ENCODE results near the gene WDR82.

Gene WDR82

DNA sequence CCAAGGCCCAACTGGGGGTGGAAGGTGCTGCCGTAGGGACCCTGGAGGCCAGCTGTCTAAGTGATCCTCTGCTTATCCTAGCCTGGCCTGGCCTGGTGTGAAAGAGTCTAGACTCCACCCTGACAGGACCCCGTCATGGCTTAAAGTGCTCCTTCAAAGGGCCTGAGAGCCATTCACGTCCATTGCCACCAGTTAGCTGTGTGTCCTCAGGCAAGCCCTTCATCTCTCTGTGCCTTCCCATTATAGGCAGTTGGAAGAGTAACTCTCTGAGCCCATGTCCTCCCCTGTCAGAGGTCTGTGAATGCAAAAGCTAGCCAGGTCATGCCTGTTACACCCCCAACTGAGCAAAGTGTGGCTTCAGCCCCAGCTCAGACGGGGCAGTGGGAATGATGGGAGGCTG is 28.5 kb upstream of the WDR82 start:
- H3K4me1 ChIP-seq (ENCODE audit: control insufficient read depth, insufficient read depth, low read length, poor library complexity, severe bottlenecking): peaks cover 4% of the 10 kb centered on the region
- no peak overlapping the region for H3K4me3 ChIP-seq (ENCODE audit: extremely low read depth, insufficient read depth, low read length, poor library complexity, severe bottlenecking)
- no peak overlapping the region for H3K27ac ChIP-seq (ENCODE audit: low read depth, low read length, severe bottlenecking)
- no peaks in the 10 kb centered on the region for H3K36me3 ChIP-seq (ENCODE audit: control insufficient read depth, insufficient read depth, low read length)
- 68 to 88% methylated on average over 3 to 4 of the region's 4 CpGs for WGBS, 2 experiments (ENCODE audit: insufficient coverage in 2 of 2)
- no peaks in the 10 kb centered on the region for H3K9me3 ChIP-seq (ENCODE audit: control insufficient read depth, low read length)

DNA sequence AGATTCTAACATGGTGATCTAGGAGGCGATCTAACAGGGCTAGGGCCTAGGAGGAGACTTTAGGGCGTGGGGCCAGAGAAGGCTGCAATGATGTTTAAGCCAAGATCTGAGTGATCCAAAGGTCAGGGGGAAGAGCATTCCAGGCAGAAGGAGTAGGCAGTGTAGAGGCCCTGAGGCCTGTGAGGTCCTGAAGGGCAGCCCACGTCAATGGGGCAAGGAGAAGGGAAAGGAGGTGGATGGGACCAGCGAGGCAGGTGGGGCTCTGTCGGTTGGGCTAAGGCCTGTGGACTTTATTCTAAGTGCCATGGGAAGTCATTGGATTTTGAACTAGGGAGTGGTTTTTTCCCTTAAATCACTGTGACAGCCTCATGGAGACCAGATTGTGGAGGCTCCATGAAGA is 27.5 kb upstream of the WDR82 start:
- WGBS, 2 experiments (ENCODE audit: insufficient coverage in 2 of 2): 94 to 98% methylated on average over 5 of the region's 5 CpGs
- no peaks in the 10 kb centered on the region for H3K36me3 ChIP-seq (ENCODE audit: control insufficient read depth, insufficient read depth, low read length)
- H3K4me1 ChIP-seq (ENCODE audit: control insufficient read depth, insufficient read depth, low read length, poor library complexity, severe bottlenecking): peaks cover 4% of the 10 kb centered on the region
- H3K9me3 ChIP-seq (ENCODE audit: control insufficient read depth, low read length): no peaks in the 10 kb centered on the region
- no peak overlapping the region for H3K27ac ChIP-seq (ENCODE audit: low read depth, low read length, severe bottlenecking)
- no peak overlapping the region for H3K4me3 ChIP-seq (ENCODE audit: extremely low read depth, insufficient read depth, low read length, poor library complexity, severe bottlenecking)

DNA sequence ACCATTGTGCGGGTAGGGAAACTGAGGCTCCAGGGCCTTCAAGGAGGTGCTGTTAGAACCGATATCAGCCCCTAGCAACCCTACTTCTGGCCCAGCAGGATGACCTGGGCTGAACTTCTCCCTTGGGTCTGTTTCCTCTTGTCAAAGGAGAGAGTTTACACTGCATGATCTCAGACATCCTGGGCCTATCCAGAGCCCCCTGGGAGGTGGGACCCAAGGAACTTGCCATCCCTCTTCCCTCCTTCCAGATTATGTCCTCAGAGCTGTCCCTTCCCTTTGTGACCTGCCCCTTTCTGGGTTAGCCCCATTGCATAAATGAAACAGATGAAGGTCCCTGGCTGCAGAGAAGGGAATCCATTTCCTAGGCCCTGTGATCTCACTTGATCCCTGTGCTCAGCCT is 25.4 kb upstream of the WDR82 start:
- H3K9me3 ChIP-seq (ENCODE audit: control insufficient read depth, low read length): no peaks in the 10 kb centered on the region
- no peaks in the 10 kb centered on the region for H3K36me3 ChIP-seq (ENCODE audit: control insufficient read depth, insufficient read depth, low read length)
- no peak overlapping the region for H3K27ac ChIP-seq (ENCODE audit: low read depth, low read length, severe bottlenecking)
- 90 to 100% methylated on average over 2 of the region's 2 CpGs for WGBS, 2 experiments (ENCODE audit: insufficient coverage in 2 of 2)
- H3K4me3 ChIP-seq (ENCODE audit: extremely low read depth, insufficient read depth, low read length, poor library complexity, severe bottlenecking): no peak overlapping the region
- peaks cover 20% of the 10 kb centered on the region for H3K4me1 ChIP-seq (ENCODE audit: control insufficient read depth, insufficient read depth, low read length, poor library complexity, severe bottlenecking)

- no peaks in the 10 kb centered on the region for H3K9me3 ChIP-seq (ENCODE audit: control insufficient read depth, low read length)
- no peak overlapping the region for H3K27ac ChIP-seq (ENCODE audit: low read depth, low read length, severe bottlenecking)
- WGBS, 2 experiments (ENCODE audit: insufficient coverage in 2 of 2): 68 to 87% methylated on average over 7 to 8 of the region's 12 CpGs
- peaks cover 29% of the 10 kb centered on the region for H3K4me1 ChIP-seq (ENCODE audit: control insufficient read depth, insufficient read depth, low read length, poor library complexity, severe bottlenecking)
- no peak overlapping the region for H3K4me3 ChIP-seq (ENCODE audit: extremely low read depth, insufficient read depth, low read length, poor library complexity, severe bottlenecking)
- no peaks in the 10 kb centered on the region for H3K36me3 ChIP-seq (ENCODE audit: control insufficient read depth, insufficient read depth, low read length)
Measured at GRCh38 chr3:52302426-52303145, 24.1 kb upstream of the WDR82 start.

- Histone ChIP-seq H3K36me3 (ENCODE audit: control insufficient read depth, insufficient read depth, low read length) (no peaks in the 10 kb centered on the region), H3K4me3 (ENCODE audit: extremely low read depth, insufficient read depth, low read length, poor library complexity, severe bottlenecking) (no peak overlapping the region), H3K4me1 (ENCODE audit: control insufficient read depth, insufficient read depth, low read length, poor library complexity, severe bottlenecking) (peaks cover 29% of the 10 kb centered on the region), H3K27ac (ENCODE audit: low read depth, low read length, severe bottlenecking) (peak overlapping the region; percentile 57), H3K9me3 (ENCODE audit: control insufficient read depth, low read length) (no peaks in the 10 kb centered on the region)
- WGBS, 2 experiments (ENCODE audit: insufficient coverage in 2 of 2): 7 to 10% methylated on average over 2 to 6 of the region's 14 CpGs
Measured at GRCh38 chr3:52299879-52300611, 21.6 kb upstream of the WDR82 start.

DNA sequence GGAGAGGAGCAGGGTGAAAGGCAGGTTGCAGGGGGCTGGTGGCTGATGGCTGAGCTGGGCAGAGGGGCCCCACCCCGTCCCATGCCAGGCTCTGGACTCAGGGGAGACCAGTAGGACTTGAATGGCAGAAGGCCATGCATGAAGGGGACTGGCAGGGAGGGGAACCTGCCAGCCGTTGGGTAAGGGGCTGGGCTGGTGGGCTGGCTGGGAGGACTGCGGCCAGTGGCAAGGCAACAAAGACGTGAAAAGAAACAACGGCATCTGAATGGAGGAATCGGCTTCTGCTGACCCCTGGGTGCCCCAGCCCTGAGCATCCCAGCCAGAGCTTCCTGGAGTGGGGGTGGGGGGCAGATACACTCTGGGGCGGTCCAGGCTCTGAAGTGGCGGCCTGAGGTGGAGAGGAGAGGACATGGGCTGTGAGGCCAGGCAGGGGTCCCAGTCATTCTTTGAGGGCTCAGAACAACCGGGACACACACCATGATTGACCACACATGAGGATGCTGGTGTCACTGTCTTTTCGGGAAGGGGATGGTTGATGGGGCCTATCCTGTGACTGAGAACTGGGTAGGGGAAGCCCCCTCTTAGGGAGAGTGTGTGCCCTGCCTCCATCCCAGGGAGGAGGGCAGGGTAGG is 20.9 kb upstream of the WDR82 start:
- WGBS, 2 experiments (ENCODE audit: insufficient coverage in 2 of 2): 17 to 18% methylated on average over 7 to 10 of the region's 10 CpGs
- peaks cover 29% of the 10 kb centered on the region for H3K4me1 ChIP-seq (ENCODE audit: control insufficient read depth, insufficient read depth, low read length, poor library complexity, severe bottlenecking)

GRCh38 chr3:52298149-52299098 is 20.0 kb upstream of the WDR82 start:
- Histone ChIP-seq H3K36me3 (ENCODE audit: control insufficient read depth, insufficient read depth, low read length) (no peaks in the 10 kb centered on the region), H3K27ac (ENCODE audit: low read depth, low read length, severe bottlenecking) (peak overlapping the region; percentile 57), H3K4me1 (ENCODE audit: control insufficient read depth, insufficient read depth, low read length, poor library complexity, severe bottlenecking) (peaks cover 29% of the 10 kb centered on the region), H3K9me3 (ENCODE audit: control insufficient read depth, low read length) (no peaks in the 10 kb centered on the region), H3K4me3 (ENCODE audit: extremely low read depth, insufficient read depth, low read length, poor library complexity, severe bottlenecking) (peak overlapping the region; percentile 22)
- WGBS, 2 experiments (ENCODE audit: insufficient coverage in 2 of 2): 20 to 29% methylated on average over 12 to 15 of the region's 17 CpGs

More for the DNA sequence above, 20.9 kb upstream of the WDR82 start:
- H3K4me3 ChIP-seq (ENCODE audit: extremely low read depth, insufficient read depth, low read length, poor library complexity, severe bottlenecking): peak overlapping the region; percentile 22
- H3K36me3 ChIP-seq (ENCODE audit: control insufficient read depth, insufficient read depth, low read length): no peaks in the 10 kb centered on the region
- H3K27ac ChIP-seq (ENCODE audit: low read depth, low read length, severe bottlenecking): peak overlapping the region; percentile 57
- H3K9me3 ChIP-seq (ENCODE audit: control insufficient read depth, low read length): no peaks in the 10 kb centered on the region

- H3K36me3 ChIP-seq (ENCODE audit: control insufficient read depth, insufficient read depth, low read length): peaks cover 7% of the 10 kb centered on the region
- H3K9me3 ChIP-seq (ENCODE audit: control insufficient read depth, low read length): no peaks in the 10 kb centered on the region
- H3K27ac ChIP-seq (ENCODE audit: low read depth, low read length, severe bottlenecking): no peak overlapping the region
- H3K4me1 ChIP-seq (ENCODE audit: control insufficient read depth, insufficient read depth, low read length, poor library complexity, severe bottlenecking): peaks cover 29% of the 10 kb centered on the region
- no peak overlapping the region for H3K4me3 ChIP-seq (ENCODE audit: extremely low read depth, insufficient read depth, low read length, poor library complexity, severe bottlenecking)
- WGBS, 2 experiments (ENCODE audit: insufficient coverage in 2 of 2): 90 to 92% methylated on average over 8 of the region's 11 CpGs
Measured at GRCh38 chr3:52297242-52298148, 19.0 kb upstream of the WDR82 start.

DNA sequence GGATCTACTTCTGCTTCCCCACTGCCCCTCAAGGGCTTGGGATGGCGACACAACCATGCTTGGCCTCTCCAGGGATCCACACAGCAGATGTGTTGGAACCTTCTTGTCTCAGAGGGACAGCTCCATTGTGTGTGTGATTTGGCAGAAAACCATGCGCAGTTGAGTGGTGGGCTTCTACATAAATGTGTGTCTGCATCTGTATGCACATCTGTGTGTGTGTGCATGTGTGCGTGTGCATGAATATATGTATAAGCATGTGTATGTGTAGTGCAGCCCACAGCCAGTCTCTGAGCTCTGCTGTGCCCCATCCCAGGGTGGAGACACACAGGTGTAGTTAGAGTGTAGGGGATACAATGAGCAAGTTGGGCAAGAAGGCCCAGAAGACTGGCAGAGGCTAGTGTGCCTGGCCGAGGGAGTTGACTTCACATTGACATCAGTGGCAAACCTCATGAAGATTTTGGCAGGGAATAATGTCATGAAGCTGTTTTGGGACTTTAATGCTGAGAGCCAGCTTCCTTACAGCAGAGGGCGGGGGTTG is 17.3 kb upstream of the WDR82 start:
- H3K4me1 ChIP-seq (ENCODE audit: control insufficient read depth, insufficient read depth, low read length, poor library complexity, severe bottlenecking): peaks cover 29% of the 10 kb centered on the region
- H3K9me3 ChIP-seq (ENCODE audit: control insufficient read depth, low read length): no peaks in the 10 kb centered on the region
- H3K36me3 ChIP-seq (ENCODE audit: control insufficient read depth, insufficient read depth, low read length): peaks cover 12% of the 10 kb centered on the region
- 87 to 97% methylated on average over 3 to 4 of the region's 5 CpGs for WGBS, 2 experiments (ENCODE audit: insufficient coverage in 2 of 2)
- no peak overlapping the region for H3K27ac ChIP-seq (ENCODE audit: low read depth, low read length, severe bottlenecking)
- no peak overlapping the region for H3K4me3 ChIP-seq (ENCODE audit: extremely low read depth, insufficient read depth, low read length, poor library complexity, severe bottlenecking)

Measured in mesodermal cell (in vitro differentiated cells).